OCI-LY7 (cell line): ENCODE results near the gene FKBP1A. TPM values are rescaled to one million over a fixed set of nuclear protein-coding genes. Genes with fewer than 3 reads are reported as not detected.
"Not testable (repeated sequence)": the region's sequence is repeated elsewhere in the genome, so short reads cannot be mapped to it uniquely, and the experiment has no call there.

ENCODE experiments used
- BruUV-seq: library from RNA; stranded (reverse); fragments of 400-500 nt; replicated peaks from 2 replicates; lab custom pipeline; 2021; lab: Mats Ljungman, UMichigan
- CTCF ChIA-PET: fragments of 300-600 bp; sonication (Branson Sonifier 250); formaldehyde crosslinking; loops from one replicate; lab custom pipeline; 2022; ENCODE audit warnings: antibody characterized with exemption; ENCODE audit not compliant: unreplicated experiment; lab: Charles Lee
- POLR2A ChIA-PET: fragments of 300-600 bp; sonication (Branson Sonifier 250); formaldehyde crosslinking; loops from one replicate; lab custom pipeline; 2022; ENCODE audit warnings: antibody characterized with exemption; lab: Charles Lee
- DNase-seq: peaks from one replicate; pipeline ENCODE4 v3.0.0-alpha.2; 2015; ENCODE audit warnings: low spot score
- H2AFZ ChIP-seq: fragments of 200-600 bp; sonication (generic), shearing (Covaris generic); 2 replicates; pipeline ENCODE4 v1.6.1; 2014; ENCODE audit warnings: mild to moderate bottlenecking, antibody characterized with exemption, low read length, moderate library complexity
- H3K27ac ChIP-seq: fragments of 200-600 bp; sonication (generic); 2 replicates; pipeline ENCODE4 v1.5.1; 2014; ENCODE audit warnings: mixed run types, low read depth, mild to moderate bottlenecking, moderate library complexity, low read length, inconsistent platforms; ENCODE audit not compliant: poor library complexity, severe bottlenecking
- H3K36me3 ChIP-seq: fragments of 200-600 bp; sonication (generic); 2 replicates; pipeline ENCODE4 v1.6.1; 2014; ENCODE audit warnings: mild to moderate bottlenecking, antibody characterized with exemption, low read length, moderate library complexity, mixed read lengths; ENCODE audit not compliant: insufficient read depth
- H3K4me1 ChIP-seq: fragments of 200-600 bp; sonication (generic); 2 replicates; pipeline ENCODE4 v1.5.1; 2014; ENCODE audit warnings: mild to moderate bottlenecking, low read length; ENCODE audit not compliant: insufficient read depth, poor library complexity, severe bottlenecking
- H3K4me2 ChIP-seq: fragments of 200-600 bp; sonication (generic); 2 replicates; pipeline ENCODE4 v1.6.1; 2014; ENCODE audit warnings: mild to moderate bottlenecking, low read length
- H3K4me3 ChIP-seq: fragments of 200-600 bp; sonication (generic); 2 replicates; pipeline ENCODE4 v1.5.1; 2014; ENCODE audit warnings: mild to moderate bottlenecking, low read depth, low read length; ENCODE audit not compliant: poor library complexity, severe bottlenecking
- H3K79me2 ChIP-seq: fragments of 200-600 bp; sonication (generic); 2 replicates; pipeline ENCODE4 v1.6.1; 2016; ENCODE audit warnings: low read depth, mild to moderate bottlenecking, low read length, moderate library complexity, mixed read lengths; ENCODE audit not compliant: insufficient read depth
- H3K9me2 ChIP-seq: fragments of 200-600 bp; sonication (generic); 2 replicates; pipeline ENCODE4 v1.6.1; 2016; ENCODE audit warnings: mild to moderate bottlenecking, low read length, mixed read lengths; ENCODE audit not compliant: insufficient read depth
- H3K9me3 ChIP-seq: fragments of 200-600 bp; sonication (generic); 2 replicates; pipeline ENCODE4 v1.6.1; 2014; ENCODE audit warnings: mild to moderate bottlenecking, mixed run types, low read length, mixed read lengths
- H4K20me1 ChIP-seq: fragments of 200-600 bp; sonication (generic); 2 replicates; pipeline ENCODE4 v1.6.1; 2014; ENCODE audit warnings: mild to moderate bottlenecking, antibody characterized with exemption, low read length, moderate library complexity, mixed read lengths; ENCODE audit not compliant: insufficient read depth
- CTCF ChIP-seq: fragments of 200-600 bp; sonication (generic); conservative IDR thresholded peaks from 2 replicates; pipeline ENCODE4 v1.5.1; 2014; ENCODE audit warnings: mild to moderate bottlenecking, antibody characterized with exemption, low read length, moderate library complexity, mixed read lengths
- EZH2phosphoT487 ChIP-seq: fragments of 200-600 bp; sonication (generic); IDR thresholded peaks from 2 replicates; pipeline ENCODE4 v1.6.1; 2018; ENCODE audit warnings: low read depth, borderline replicate concordance, mild to moderate bottlenecking, mixed run types, antibody characterized with exemption, low read length, moderate library complexity, mixed read lengths
- intact Hi-C: fragments of 100-400 bp; cut with micrococcal nuclease; formaldehyde crosslinking; loops from one replicate; pipeline ENCODE4 v1.10.0; 2022; ENCODE audit not compliant: unreplicated experiment
- total RNA-seq, 2 experiments: library from RNA; depleted of rRNA in 1 of 2; stranded (reverse); fragments of >200 nt in 1 of 2; shearing (Covaris generic) in 1 of 2; gene quantifications; 2 replicates each; pipeline ENCODE4 v1.2.3, GENCODE V29; 2014 to 2022

FKBP1A gene
- total RNA-seq, 2 experiments from 2014 or later = 99.0 to 218 TPM

- Histone ChIP-seq H3K27ac (no peak overlapping the region), H2AFZ (no peak overlapping the region), H3K9me2 (no peaks in the 10 kb centered on the region), H3K4me1 (no peaks in the 10 kb centered on the region), H4K20me1 (no peaks in the 10 kb centered on the region), H3K36me3 (peaks cover under 1% of the 10 kb centered on the region), H3K4me3 (no peak overlapping the region), H3K4me2 (no peak overlapping the region), H3K9me3 (peaks cover 12% of the 10 kb centered on the region; the same call in 1 of the 2 replicates), H3K79me2 (no peaks in the 10 kb centered on the region)
- ChIA-PET CTCF (no interaction called here), POLR2A (interaction anchor here (0.7 to 1.1 kb wide), 2 partner anchors 12 to 69 kb away, joined by 3 to 4 read pairs; no protein-coding TSS in a partner anchor)
- no peak for TF ChIP-seq EZH2phosphoT487
- no peak for TF ChIP-seq CTCF
- intact Hi-C loops = no loop called here
- BruUV-seq = no TSS peak
- no peak for DNase-seq
Measured at GRCh38 chr20:1345030-1345755, 47.7 kb downstream of the FKBP1A start.

GRCh38 chr20:1343446-1344124 is 49.3 kb downstream of the FKBP1A start:
- H3K79me2 ChIP-seq, POLR2A ChIA-PET, BruUV-seq, H3K4me1 ChIP-seq, H2AFZ ChIP-seq, H3K27ac ChIP-seq, H4K20me1 ChIP-seq, intact Hi-C loops, H3K4me3 ChIP-seq, DNase-seq, H3K9me2 ChIP-seq, H3K36me3 ChIP-seq, CTCF ChIA-PET, H3K4me2 ChIP-seq: not testable (repeated sequence)
- 0 out of 2 replicates have a peak, but pooled peaks have one; percentile 17 for TF ChIP-seq CTCF
- H3K9me3 ChIP-seq = peaks cover 12% of the 10 kb centered on the region; the same call in 1 of the 2 replicates
